Choroid plexus epithelial cell (primary cell): ENCODE data around the gene CRHBP.
"Not testable (repeated sequence)": the region's sequence is repeated elsewhere in the genome, so short reads cannot be mapped to it uniquely, and the experiment has no call there.

Source experiments
- DNase-seq: peaks from one replicate; pipeline ENCODE4 v3.0.0-alpha.2; 2010; ENCODE audit warnings: low read depth
- H3K4me3 ChIP-seq: 2 replicates; pipeline ENCODE4 v1.5.1; 2011; ENCODE audit warnings: low read depth, mild to moderate bottlenecking, control low read depth, low read length, moderate library complexity
- TF ChIP-seq, protein P1 (sequence below): conservative IDR thresholded peaks from 2 replicates; pipeline ENCODE4 v1.5.1; 2011; ENCODE audit warnings: low read depth, mild to moderate bottlenecking, control low read depth, inconsistent platforms, low read length, moderate library complexity

Gene CRHBP

DNA sequence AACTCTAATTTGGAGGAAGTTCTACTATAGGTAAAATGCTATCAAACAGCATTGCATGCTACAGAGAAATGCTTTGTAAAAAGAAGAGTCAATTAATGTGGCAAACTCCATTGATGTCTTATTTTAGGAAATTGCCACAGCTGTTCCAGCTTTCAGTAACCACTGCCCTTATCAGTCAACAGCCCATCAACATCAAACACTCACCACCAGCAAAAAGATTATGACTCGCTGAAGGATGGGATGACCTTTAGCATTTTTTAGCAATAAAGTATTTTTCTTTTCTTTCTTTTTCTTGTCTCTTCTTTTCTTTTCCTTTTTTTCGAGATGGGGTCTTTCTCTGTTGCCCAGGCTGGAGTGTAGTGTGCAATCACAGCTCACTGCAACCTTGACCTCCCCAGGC lies 26.0 kb downstream of the CRHBP start:
- DNase-seq = no peak
- TF ChIP-seq, protein P1, sequence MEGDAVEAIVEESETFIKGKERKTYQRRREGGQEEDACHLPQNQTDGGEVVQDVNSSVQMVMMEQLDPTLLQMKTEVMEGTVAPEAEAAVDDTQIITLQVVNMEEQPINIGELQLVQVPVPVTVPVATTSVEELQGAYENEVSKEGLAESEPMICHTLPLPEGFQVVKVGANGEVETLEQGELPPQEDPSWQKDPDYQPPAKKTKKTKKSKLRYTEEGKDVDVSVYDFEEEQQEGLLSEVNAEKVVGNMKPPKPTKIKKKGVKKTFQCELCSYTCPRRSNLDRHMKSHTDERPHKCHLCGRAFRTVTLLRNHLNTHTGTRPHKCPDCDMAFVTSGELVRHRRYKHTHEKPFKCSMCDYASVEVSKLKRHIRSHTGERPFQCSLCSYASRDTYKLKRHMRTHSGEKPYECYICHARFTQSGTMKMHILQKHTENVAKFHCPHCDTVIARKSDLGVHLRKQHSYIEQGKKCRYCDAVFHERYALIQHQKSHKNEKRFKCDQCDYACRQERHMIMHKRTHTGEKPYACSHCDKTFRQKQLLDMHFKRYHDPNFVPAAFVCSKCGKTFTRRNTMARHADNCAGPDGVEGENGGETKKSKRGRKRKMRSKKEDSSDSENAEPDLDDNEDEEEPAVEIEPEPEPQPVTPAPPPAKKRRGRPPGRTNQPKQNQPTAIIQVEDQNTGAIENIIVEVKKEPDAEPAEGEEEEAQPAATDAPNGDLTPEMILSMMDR = no peak

DNA sequence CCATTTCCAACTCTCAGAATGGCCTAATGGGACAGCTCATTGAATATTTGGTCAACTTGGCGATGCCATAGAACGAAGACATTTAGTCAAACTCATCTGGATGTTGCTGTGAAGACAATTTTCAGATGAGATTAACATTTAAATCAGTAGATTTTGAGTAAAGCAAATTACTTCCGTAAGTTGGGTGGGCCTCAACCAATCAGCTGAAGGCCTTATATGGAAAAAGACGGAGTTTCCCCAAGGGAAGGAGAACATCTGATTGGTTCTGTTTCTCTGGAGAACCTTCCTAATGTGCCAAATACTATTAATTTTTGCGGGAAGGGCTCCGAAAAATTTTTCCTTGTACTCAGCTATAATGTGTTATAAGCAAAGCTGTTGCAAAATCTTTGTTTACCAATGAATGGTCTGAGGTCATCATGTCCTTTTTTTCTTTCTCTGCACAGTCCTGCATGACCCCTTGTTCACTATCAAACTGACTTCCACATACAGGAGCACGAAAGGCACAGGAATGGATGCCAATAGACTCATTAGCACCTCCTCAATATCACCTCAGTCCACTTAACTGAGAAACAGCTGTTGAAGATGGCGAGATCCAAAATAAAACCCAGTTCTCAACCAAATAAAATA lies 27.8 kb downstream of the CRHBP start:
- DNase-seq = no peak
- H3K4me3 ChIP-seq = no peak overlapping the region
- TF ChIP-seq, protein P1 = no peak

More for the DNA sequence above, 26.0 kb downstream of the CRHBP start:
- H3K4me3 ChIP-seq = no peak overlapping the region

DNA sequence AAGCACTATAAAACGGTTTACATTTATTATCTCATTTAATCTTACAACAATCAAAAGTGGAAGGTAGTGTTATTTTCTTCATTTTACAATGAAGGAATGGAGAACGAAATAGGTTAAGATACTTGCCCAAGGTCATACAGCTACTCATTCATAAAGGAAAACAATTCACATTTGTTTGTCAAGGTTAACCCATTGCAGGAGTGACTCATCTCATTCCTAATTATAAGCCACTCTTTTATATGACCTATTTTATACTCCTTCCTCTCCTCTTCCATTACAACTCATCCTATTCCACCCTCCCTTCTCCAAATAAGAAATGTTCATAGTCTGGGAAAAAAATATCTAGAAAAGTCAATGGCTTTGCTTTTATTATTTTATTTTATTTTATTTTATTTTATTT lies 29.6 kb downstream of the CRHBP start:
- DNase-seq = no peak
- H3K4me3 ChIP-seq = no peak overlapping the region
- TF ChIP-seq, protein P1 = no peak

DNA sequence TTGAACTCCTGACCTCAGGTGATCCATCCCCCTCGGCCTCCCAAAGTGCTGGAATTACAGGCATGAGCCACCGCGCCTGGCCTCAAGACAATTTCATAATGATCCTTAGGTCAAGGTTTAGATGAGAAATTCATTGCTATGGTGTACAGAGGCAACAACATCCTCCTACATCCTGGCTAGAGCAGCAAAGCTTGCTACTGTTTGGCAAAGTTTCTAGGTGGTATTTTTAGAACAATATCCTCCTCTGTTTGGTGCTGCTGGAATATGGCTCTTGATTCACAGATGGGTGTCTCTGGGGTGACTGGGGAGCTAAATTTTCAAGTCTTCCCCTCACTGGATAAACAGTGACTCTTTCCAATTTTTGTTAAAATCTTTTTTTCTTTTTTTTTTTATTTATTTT lies 30.6 kb downstream of the CRHBP start:
- TF ChIP-seq, protein P1 = no peak
- H3K4me3 ChIP-seq = no peak overlapping the region
- peak; percentile 63 for DNase-seq

DNA sequence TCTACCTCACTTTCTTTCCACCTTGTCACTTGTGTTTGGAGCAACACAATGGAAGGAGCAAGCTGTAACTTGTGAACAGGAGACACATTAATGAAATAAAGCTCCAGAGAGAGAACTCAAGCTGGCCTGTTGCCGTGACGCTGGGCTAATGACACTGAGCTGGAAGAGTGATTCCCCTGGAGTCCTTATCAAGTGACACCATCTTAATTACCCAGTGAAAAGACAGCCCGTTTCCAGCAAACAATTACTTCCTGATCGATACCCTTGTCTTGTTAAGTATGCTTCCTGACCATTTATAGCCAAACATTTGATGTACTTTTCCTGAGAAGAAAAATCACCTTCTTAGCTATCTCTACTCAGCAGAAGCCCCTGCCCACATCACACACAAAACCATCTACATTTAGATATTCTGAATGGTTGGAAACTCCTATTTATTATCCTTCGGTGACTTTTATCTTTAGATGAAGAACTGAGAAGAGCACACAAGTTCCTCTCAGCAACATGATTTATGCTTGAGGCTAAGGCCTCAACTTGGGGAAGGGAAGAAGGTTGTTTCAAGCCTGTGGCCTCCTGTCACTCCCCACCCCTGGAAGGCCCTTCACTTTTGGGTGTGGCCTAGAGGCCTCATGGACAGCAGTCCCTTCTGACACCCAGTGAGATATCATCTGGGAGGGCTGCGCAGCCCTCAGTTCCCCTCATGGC lies 34.1 kb downstream of the CRHBP start:
- DNase-seq = no peak
- no peak overlapping the region for H3K4me3 ChIP-seq
- TF ChIP-seq, protein P1 = no peak

DNA sequence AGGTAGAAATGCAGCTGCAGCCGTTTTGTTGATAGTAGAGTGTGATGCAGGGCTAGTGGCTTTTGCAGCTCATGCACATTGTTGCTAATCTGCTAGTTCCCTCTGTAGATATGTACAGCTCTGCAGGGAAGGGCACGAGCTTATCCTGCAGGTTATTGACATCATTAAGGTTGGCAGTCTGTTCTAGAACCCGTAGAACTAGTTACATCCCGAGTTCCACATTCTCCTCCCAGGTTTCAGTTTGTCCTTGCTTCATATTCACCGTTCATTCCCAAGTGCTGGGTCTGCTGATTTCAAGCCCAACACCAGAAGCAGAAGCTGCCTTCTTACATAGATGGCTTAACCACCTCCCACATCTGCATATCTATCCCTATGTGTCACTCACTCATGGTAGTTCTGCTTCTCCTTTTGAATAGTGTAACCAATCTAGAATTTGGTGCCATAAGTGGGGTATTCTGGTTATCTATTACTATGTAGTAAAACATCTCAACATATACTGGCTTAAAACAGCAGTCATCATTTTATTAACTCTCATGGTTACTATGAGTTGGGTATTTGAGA lies 38.1 kb downstream of the CRHBP start:
- no peak overlapping the region for H3K4me3 ChIP-seq
- DNase-seq = no peak
- TF ChIP-seq, protein P1 = no peak

DNA sequence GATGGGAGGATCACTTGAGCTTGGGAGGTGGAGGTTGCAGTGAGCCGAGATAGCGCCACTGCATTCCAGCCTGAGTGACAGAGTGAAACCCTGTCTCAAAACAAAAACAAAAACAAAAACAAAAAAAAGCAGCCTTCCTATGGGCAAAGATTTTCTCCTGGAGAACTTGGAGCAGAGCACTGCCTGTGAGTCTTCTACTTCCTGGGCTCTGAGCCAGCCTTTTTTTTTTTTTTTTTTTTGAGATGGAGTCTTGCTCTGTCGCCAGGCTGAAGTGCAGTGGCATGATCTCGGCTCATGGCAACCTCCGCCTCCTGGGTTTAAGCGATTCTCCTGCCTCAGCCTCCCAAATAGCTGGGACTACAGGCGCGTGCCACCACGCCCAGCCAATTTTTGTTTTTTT lies 40.6 kb downstream of the CRHBP start:
- not testable (repeated sequence) for DNase-seq, H3K4me3 ChIP-seq
